Endothelial cell of umbilical vein (primary cell): ENCODE data around the gene PADI6. TPM values are rescaled to one million over a fixed set of nuclear protein-coding genes. Genes with fewer than 3 reads are reported as not detected.

Experiments used
- BruUV-seq: library from RNA; stranded (reverse); fragments of 400-500 nt; replicated peaks from 2 replicates; lab custom pipeline; 2021; lab: Mats Ljungman, UMichigan
- CTCF ChIA-PET: fragments of 300-600, 350-600 bp; sonication (Branson Sonifier 250); formaldehyde crosslinking; loops from one replicate; lab custom pipeline; 2021; ENCODE audit warnings: antibody characterized with exemption, inconsistent platforms; lab: Charles Lee
- POLR2A ChIA-PET: fragments of 300-600, 350-600 bp; sonication (Branson Sonifier 250); formaldehyde crosslinking; loops from one replicate; lab custom pipeline; 2021; ENCODE audit warnings: antibody characterized with exemption, inconsistent platforms; lab: Charles Lee
- DNase-seq: peaks from one replicate; pipeline ENCODE4 v3.0.0-alpha.2; 2011; ENCODE audit warnings: low read depth, low spot score
- FAIRE-seq: peaks from 2 replicates; lab custom pipeline; 2011; peaks lifted over from hg19 to GRCh38; lab: Jason Lieb, UNC
- H2AFZ ChIP-seq: 2 replicates; pipeline ENCODE4 v1.6.0; 2012; ENCODE audit warnings: low read depth, low read length, control low read depth, inconsistent platforms
- H3K27ac ChIP-seq: 2 replicates; pipeline ENCODE4 v1.5.1; 2011; ENCODE audit warnings: low read depth, mild to moderate bottlenecking, control low read depth, low read length, moderate library complexity; ENCODE audit not compliant: insufficient read depth
- H3K27me3 ChIP-seq, 2 experiments: 2 replicates each; pipeline versions ENCODE4 v1.6.0 to v1.6.1; 2011; ENCODE audit warnings: low read length in 2 of 2, mixed read lengths in 1 of 2; ENCODE audit not compliant: control insufficient read depth in 2 of 2, insufficient read depth in 2 of 2
- H3K36me3 ChIP-seq, 2 experiments: 2 replicates in 1 of 2; 3 replicates in 1 of 2; pipeline ENCODE4 v1.5.1; 2011; ENCODE audit warnings: low read length in 2 of 2, mild to moderate bottlenecking in 1 of 2, moderate library complexity in 1 of 2; ENCODE audit not compliant: control insufficient read depth in 2 of 2, insufficient read depth in 2 of 2; ENCODE audit errors: extremely low read depth in 1 of 2
- H3K4me1 ChIP-seq: 3 replicates; pipeline ENCODE4 v1.5.1; 2011; ENCODE audit warnings: mild to moderate bottlenecking, low read length; ENCODE audit not compliant: control insufficient read depth, insufficient read depth; ENCODE audit errors: extremely low read depth
- H3K4me2 ChIP-seq: 2 replicates; pipeline ENCODE4 v1.6.1; 2011; ENCODE audit warnings: low read length, control low read depth, mixed read lengths; ENCODE audit not compliant: insufficient read depth
- H3K4me3 ChIP-seq, 3 experiments: fragments of 200-600 bp in 1 of 3; sonication (generic), shearing (Covaris generic) in 1 of 3; replicated peaks in 1 of 3; 2 replicates each; pipeline ENCODE4 v1.5.1; 2011 to 2016; ENCODE audit warnings: control low read depth in 3 of 3, low read length in 3 of 3, mild to moderate bottlenecking in 2 of 3, inconsistent platforms in 1 of 3, low read depth in 1 of 3, moderate library complexity in 1 of 3; ENCODE audit not compliant: insufficient read depth in 1 of 3
- H3K79me2 ChIP-seq: 2 replicates; pipeline ENCODE4 v1.6.0; 2012; ENCODE audit warnings: low read length, inconsistent platforms; ENCODE audit not compliant: control insufficient read depth, insufficient read depth
- H3K9ac ChIP-seq: replicated peaks from 2 replicates; pipeline ENCODE3; 2011; ENCODE audit warnings: low read length, control low read depth; ENCODE audit not compliant: insufficient read depth; ENCODE audit errors: extremely low read depth
- H3K9me1 ChIP-seq: replicated peaks from 3 replicates; pipeline ENCODE4 v1.6.0; 2011; ENCODE audit warnings: mild to moderate bottlenecking, low read length; ENCODE audit not compliant: control insufficient read depth, insufficient read depth; ENCODE audit errors: extremely low read depth
- H3K9me3 ChIP-seq: replicated peaks from 2 replicates; pipeline ENCODE4 v1.5.1; 2012; ENCODE audit warnings: low read length, inconsistent platforms; ENCODE audit not compliant: control insufficient read depth, insufficient read depth
- H4K20me1 ChIP-seq: replicated peaks from 2 replicates; pipeline ENCODE3; 2011; ENCODE audit warnings: mild to moderate bottlenecking, low read length; ENCODE audit not compliant: control insufficient read depth, insufficient read depth; ENCODE audit errors: extremely low read depth
- GATA2 ChIP-seq: IDR thresholded peaks from 2 replicates; pipeline ENCODE4 v1.7.0; 2011; ENCODE audit warnings: low read depth, mild to moderate bottlenecking, moderate library complexity, mixed read lengths, low read length; ENCODE audit not compliant: insufficient read length, insufficient read depth
- POLR2A ChIP-seq: IDR thresholded peaks from 2 replicates; pipeline ENCODE4 v1.6.1; 2012; ENCODE audit warnings: low read depth, mild to moderate bottlenecking, control low read depth, low read length
- POLR2AphosphoS5 ChIP-seq: IDR thresholded peaks from 2 replicates; pipeline ENCODE4 v1.6.1; 2012; ENCODE audit warnings: low read depth, mild to moderate bottlenecking, control low read depth, low read length, moderate library complexity; ENCODE audit not compliant: insufficient read depth
- dilution Hi-C: fragments of 300-500 bp; cut with MboI; formaldehyde crosslinking; loops from one replicate; pipeline ENCODE4 v1.15.0; 2019; ENCODE audit warnings: low sequenced_read_pairs; ENCODE audit not compliant: extremely low pct_ligation_motif_present
- intact Hi-C: fragments of 100-400 bp; cut with micrococcal nuclease; formaldehyde crosslinking; loops from one replicate; pipeline ENCODE4 v1.10.0; 2022
- polyA plus RNA-seq, 4 experiments: library from polyadenylated mRNA; depleted of rRNA in 3 of 4; stranded (reverse) in 3 of 4; unstranded in 1 of 4; fragments of >200 nt; gene quantifications; 2 replicates each; pipeline versions ENCODE4 v1.2.1 to v1.2.3, GENCODE V29; 2011 to 2012; ENCODE audit warnings: missing spikeins in 1 of 4
- total RNA-seq: library from RNA; stranded (reverse); gene quantifications from 2 replicates; pipeline ENCODE4 v1.2.3, GENCODE V29; 2021
- TF ChIP-seq, protein P1 (sequence below), 2 donors: IDR thresholded peaks; 1 replicate in 1 of 2; 2 replicates in 1 of 2; pipeline ENCODE4 v1.5.1; 2011; ENCODE audit warnings: low read length in 2 of 2, mild to moderate bottlenecking in 2 of 2, moderate library complexity in 2 of 2, control low read depth in 1 of 2, inconsistent platforms in 1 of 2, low read depth in 1 of 2; ENCODE audit not compliant: insufficient read depth in 1 of 2; ENCODE audit errors: extremely low read depth in 1 of 2

Gene PADI6
- total and polyA plus RNA-seq, 2 donors (not counting 3 experiments of a cell fraction or from before 2014, with no cell fraction given), result not detected

DNA sequence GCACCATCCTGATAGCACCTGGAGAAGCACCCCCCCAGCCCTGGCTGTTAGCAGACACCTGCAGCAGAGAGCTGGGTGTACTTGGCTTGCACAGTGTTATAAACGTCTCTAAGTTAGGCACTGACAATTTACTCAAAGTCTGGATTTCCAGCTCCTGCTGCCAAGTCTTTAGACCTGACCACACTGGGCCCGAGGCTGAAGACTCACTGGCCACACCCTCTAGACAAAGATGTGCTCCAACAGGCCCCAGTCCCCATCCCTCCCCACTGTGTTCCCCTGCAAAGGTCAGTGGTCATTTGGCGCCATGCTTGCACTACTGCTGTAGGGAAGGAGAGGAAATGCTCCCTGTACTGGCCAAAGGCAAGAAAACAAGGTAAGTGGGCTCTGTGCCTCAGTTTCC is 31.1 kb downstream of the PADI6 start:
- Histone ChIP-seq H3K4me2 (no peak overlapping the region), H3K27me3 (no peaks in the 10 kb centered on the region), H3K9ac (no peak overlapping the region), H3K27ac (no peak overlapping the region), H4K20me1 (no peaks in the 10 kb centered on the region), H3K79me2 (no peaks in the 10 kb centered on the region), H2AFZ (no peak overlapping the region), H3K9me1 (no peaks in the 10 kb centered on the region), H3K9me3 (no peaks in the 10 kb centered on the region), H3K4me3 (no peak overlapping the region), H3K4me1 (no peaks in the 10 kb centered on the region), H3K36me3 (peaks cover 0 to 10% of the 10 kb centered on the region in 2 experiments)
- FAIRE-seq, result no peak
- no TSS peak for BruUV-seq
- dilution Hi-C loops, result no loop called here
- intact Hi-C loops, result loop anchor here (10.0 kb wide), 1 partner anchor 168 kb away; no protein-coding TSS in a partner anchor
- ChIA-PET CTCF (interaction anchor here (1.2 to 1.8 kb wide), 4 partner anchors 12 to 344 kb away, joined by 3 to 5 read pairs (median 4); no protein-coding TSS in a partner anchor), POLR2A (no interaction called here)
- TF ChIP-seq GATA2, result no peak
- TF ChIP-seq POLR2AphosphoS5, result no peak
- TF ChIP-seq, protein P1, sequence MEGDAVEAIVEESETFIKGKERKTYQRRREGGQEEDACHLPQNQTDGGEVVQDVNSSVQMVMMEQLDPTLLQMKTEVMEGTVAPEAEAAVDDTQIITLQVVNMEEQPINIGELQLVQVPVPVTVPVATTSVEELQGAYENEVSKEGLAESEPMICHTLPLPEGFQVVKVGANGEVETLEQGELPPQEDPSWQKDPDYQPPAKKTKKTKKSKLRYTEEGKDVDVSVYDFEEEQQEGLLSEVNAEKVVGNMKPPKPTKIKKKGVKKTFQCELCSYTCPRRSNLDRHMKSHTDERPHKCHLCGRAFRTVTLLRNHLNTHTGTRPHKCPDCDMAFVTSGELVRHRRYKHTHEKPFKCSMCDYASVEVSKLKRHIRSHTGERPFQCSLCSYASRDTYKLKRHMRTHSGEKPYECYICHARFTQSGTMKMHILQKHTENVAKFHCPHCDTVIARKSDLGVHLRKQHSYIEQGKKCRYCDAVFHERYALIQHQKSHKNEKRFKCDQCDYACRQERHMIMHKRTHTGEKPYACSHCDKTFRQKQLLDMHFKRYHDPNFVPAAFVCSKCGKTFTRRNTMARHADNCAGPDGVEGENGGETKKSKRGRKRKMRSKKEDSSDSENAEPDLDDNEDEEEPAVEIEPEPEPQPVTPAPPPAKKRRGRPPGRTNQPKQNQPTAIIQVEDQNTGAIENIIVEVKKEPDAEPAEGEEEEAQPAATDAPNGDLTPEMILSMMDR (IDR thresholded peaks at IDR 0.05; ENCODE audit: extremely low read depth in 1 of 2, insufficient read depth in 1 of 2, low read depth in 1 of 2, low read length in 2 of 2), result no peak
- no peak for DNase-seq

DNA sequence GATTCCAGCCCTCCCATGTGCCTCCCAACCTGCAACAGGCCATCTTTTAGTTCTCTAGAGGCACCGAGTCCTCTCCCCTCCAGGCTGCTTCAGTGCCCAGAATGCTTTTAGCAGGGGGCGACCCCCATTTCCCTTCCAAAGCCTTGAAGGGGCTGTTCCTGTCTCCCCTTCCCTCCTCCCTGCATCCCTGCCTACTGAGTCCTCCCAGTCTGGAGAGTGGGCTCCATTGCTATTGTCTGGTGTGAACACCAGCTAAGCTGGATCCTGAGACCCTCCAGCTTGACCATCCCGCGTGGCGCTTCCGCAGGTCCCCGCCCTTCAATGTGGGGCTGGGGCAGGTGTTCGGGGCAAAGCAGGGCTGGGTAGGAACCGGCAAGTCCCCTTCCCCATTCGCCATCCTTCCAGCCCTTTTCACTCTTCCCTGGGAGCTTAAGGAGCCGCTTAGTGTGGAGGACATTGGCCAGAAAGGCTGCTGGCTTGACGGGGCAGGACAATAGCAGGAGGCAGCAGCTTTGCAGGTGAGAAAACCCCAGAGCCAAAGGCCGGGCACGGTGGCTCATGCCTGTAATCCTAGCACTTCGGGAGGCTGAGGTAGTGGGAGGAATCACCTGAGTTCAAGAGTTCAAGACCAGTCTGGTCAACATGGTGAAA is 32.2 kb downstream of the PADI6 start:
- Histone ChIP-seq H4K20me1 (no peaks in the 10 kb centered on the region), H2AFZ (no peak overlapping the region), H3K4me3 (no peak overlapping the region), H3K36me3 (peaks cover 5 to 18% of the 10 kb centered on the region in 2 experiments), H3K4me2 (no peak overlapping the region), H3K9ac (no peak overlapping the region), H3K79me2 (no peaks in the 10 kb centered on the region), H3K27me3 (no peaks in the 10 kb centered on the region), H3K27ac (no peak overlapping the region), H3K9me1 (no peaks in the 10 kb centered on the region), H3K9me3 (no peaks in the 10 kb centered on the region), H3K4me1 (no peaks in the 10 kb centered on the region)
- no TSS peak for BruUV-seq
- intact Hi-C loops, result loop anchor here (10.0 kb wide), 1 partner anchor 169 kb away; no protein-coding TSS in a partner anchor
- TF ChIP-seq, protein P1 (IDR thresholded peaks at IDR 0.05; ENCODE audit: extremely low read depth in 1 of 2, insufficient read depth in 1 of 2, low read depth in 1 of 2, low read length in 2 of 2), result no peak
- no peak for TF ChIP-seq POLR2A
- dilution Hi-C loops, result no loop called here
- no peak for FAIRE-seq
- DNase-seq, result no peak
- ChIA-PET POLR2A (interaction anchor here (0.7 kb wide), 1 partner anchor 1392 kb away, joined by 4 read pairs; no protein-coding TSS in a partner anchor), CTCF (interaction anchor here (0.7 to 1.2 kb wide), 2 partner anchors 8 to 67 kb away, joined by 3 read pairs; no protein-coding TSS in a partner anchor)
